H4 (cell line): ENCODE measurements around the gene OR5K3. TPM values are rescaled to one million over a fixed set of nuclear protein-coding genes. Genes with fewer than 3 reads are reported as not detected.

Source experiments
- DNase-seq: peaks from one replicate; pipeline ENCODE4 v3.0.0-alpha.2; 2015; ENCODE audit warnings: low spot score
- total RNA-seq: library from RNA; depleted of rRNA; stranded (reverse); fragments of >200 nt; shearing (Covaris generic); gene quantifications from 2 replicates; pipeline ENCODE4 v1.2.3, GENCODE V29; 2014; rRNA removed

The OR5K3 gene
- total RNA-seq, 1 experiment from 2014 or later, result not detected

DNA sequence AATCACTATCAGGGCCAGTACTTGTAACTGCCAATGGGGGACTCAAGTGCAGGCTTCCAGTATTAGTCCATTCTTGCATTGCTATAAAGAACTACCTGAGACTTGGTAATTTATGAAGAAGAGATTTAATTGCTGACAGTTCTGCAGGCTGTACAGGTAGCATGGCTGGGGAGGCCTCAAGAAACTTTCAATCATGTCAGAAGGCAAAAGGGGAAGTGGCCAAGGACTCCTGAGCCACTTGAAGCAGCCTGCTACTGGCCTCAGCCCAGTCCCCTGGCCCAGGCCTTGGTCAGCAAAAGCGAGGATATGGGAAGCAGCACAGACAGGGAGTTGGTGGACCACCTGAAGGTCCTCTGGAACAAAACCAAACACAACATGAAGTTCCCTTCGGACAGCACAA, 43.3 kb downstream of the OR5K3 start:
- no peak for DNase-seq

DNA sequence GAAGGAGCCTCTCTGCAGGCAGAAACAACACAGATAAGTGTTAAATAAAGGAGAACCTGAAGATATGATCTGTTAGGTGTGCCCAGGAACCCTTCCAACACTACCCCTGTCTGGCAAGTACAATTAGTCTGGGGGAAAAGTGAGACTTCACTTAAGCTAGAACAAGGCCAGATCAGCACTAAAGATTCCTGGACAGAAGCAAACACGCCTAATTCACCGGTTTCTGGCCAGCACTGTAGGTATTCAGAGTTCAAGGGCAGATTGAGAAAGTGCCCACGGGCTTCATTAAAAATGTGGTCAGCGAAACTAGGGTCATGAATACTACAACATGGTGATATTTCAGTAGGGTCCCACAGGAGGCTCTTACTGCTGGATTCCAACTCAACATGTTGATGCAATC, 43.9 kb downstream of the OR5K3 start:
- no peak for DNase-seq

DNA sequence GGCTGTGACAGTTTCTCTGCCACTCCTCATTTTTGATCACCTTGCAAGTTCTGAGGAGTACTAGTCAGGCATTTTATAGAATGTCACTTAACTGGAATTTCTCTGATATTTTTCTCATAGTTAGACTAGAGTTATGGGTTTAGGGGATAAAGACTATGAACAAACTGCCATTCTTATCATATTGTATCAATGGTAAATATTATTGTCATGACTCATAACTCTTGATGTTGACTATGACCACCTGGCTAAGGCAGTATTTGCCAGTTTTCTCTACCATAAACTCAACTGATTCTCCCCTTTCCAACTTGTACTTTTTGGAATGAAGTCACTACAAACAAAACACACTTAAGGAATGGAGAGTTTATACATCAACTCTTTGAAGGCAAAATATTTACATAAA, 49.8 kb downstream of the OR5K3 start:
- DNase-seq, result no peak

Other genes with a start within 250 kb of the OR5K3 start
- gene OR5H14, start 243.2 kb upstream of the OR5K3 start, total RNA-seq, result not detected in 2 replicates
- gene OR5H15, start 224.0 kb upstream of the OR5K3 start, total RNA-seq, result not detected in 2 replicates
- not detected in 2 replicates for gene OR5H6, start 126.4 kb upstream of the OR5K3 start, total RNA-seq
- not detected in 2 replicates for gene OR5H2, start 108.2 kb upstream of the OR5K3 start, total RNA-seq
- gene OR5K4, start 36.8 kb upstream of the OR5K3 start, total RNA-seq, result not detected in 2 replicates
- not detected in 2 replicates for gene OR5K1, start 72.5 kb downstream of the OR5K3 start, total RNA-seq
- not detected in 2 replicates for gene OR5K2, start 107.0 kb downstream of the OR5K3 start, total RNA-seq
- gene CLDND1, start 132.2 kb downstream of the OR5K3 start, total RNA-seq, result 86.1 and 200 TPM in 2 replicates
- gene GPR15, start 141.3 kb downstream of the OR5K3 start, total RNA-seq, result 0.06 TPM in 1 of 2 replicates, not detected in the other
- 31.6 and 39.9 TPM in 2 replicates for gene CPOX, start 202.9 kb downstream of the OR5K3 start, total RNA-seq